H1 (cell line): ENCODE results near the gene AKAP9. TPM values are rescaled to one million over a fixed set of nuclear protein-coding genes. Genes with fewer than 3 reads are reported as not detected.

Experiments
- CTCF ChIA-PET: fragments of 300-600 bp; sonication (Branson Sonifier 250); formaldehyde crosslinking; loops from one replicate; lab custom pipeline; 2021; ENCODE audit not compliant: partially characterized antibody; lab: Charles Lee
- POLR2A ChIA-PET: fragments of 300-600 bp; sonication (Branson Sonifier 250); formaldehyde crosslinking; loops from one replicate; lab custom pipeline; 2021; ENCODE audit warnings: inconsistent platforms; ENCODE audit not compliant: partially characterized antibody; lab: Charles Lee
- DNase-seq, 2 experiments: peaks; one replicate each; pipeline versions ENCODE4 v3.0.0 to v3.0.0-alpha.2; 2010 to 2022; ENCODE audit warnings: low spot score in 2 of 2, low read depth in 1 of 2, mixed read lengths in 1 of 2
- FAIRE-seq: peaks from 2 replicates; lab custom pipeline; 2011; peaks lifted over from hg19 to GRCh38; lab: Jason Lieb, UNC
- H2AFZ ChIP-seq: 2 replicates; pipeline ENCODE4 v1.8.1; 2012; ENCODE audit warnings: low read length, inconsistent platforms
- H2AK5ac ChIP-seq: 2 replicates; pipeline ENCODE4 v1.6.1; 2013; ENCODE audit warnings: low read depth, low read length
- H2BK120ac ChIP-seq: replicated peaks from 2 replicates; pipeline ENCODE3; 2013; ENCODE audit warnings: low read depth, low read length, inconsistent platforms
- H2BK12ac ChIP-seq: 2 replicates; pipeline ENCODE4 v1.6.1; 2013; ENCODE audit warnings: low read depth, low read length
- H2BK15ac ChIP-seq: 2 replicates; pipeline ENCODE4 v1.6.1; 2013; ENCODE audit warnings: low read length
- H2BK20ac ChIP-seq: 2 replicates; pipeline ENCODE4 v1.6.1; 2013; ENCODE audit warnings: low read length
- H2BK5ac ChIP-seq: 2 replicates; pipeline ENCODE4 v1.6.1; 2013; ENCODE audit warnings: low read depth, low read length
- H3K14ac ChIP-seq: 2 replicates; pipeline ENCODE4 v1.6.1; 2013; ENCODE audit warnings: inconsistent platforms; ENCODE audit not compliant: insufficient read length
- H3K18ac ChIP-seq: 2 replicates; pipeline ENCODE4 v1.6.1; 2013; ENCODE audit warnings: low read length; ENCODE audit errors: extremely low read depth
- H3K23ac ChIP-seq: 2 replicates; pipeline ENCODE4 v1.6.1; 2013; ENCODE audit warnings: inconsistent platforms; ENCODE audit not compliant: insufficient read length
- H3K23me2 ChIP-seq: 2 replicates; pipeline ENCODE4 v1.6.1; 2013; ENCODE audit warnings: low read depth, low read length
- H3K27ac ChIP-seq: 2 replicates; pipeline ENCODE4 v1.6.1; 2011; ENCODE audit warnings: low read depth, low read length, inconsistent platforms
- H3K27me3 ChIP-seq, 4 experiments: replicated peaks in 1 of 4; 1 replicate in 1 of 4; 2 replicates in 3 of 4; pipeline versions ENCODE4 v1.6.1 to v1.8.1; 2011 to 2013; ENCODE audit warnings: low read length in 3 of 4, mild to moderate bottlenecking in 3 of 4, inconsistent platforms in 2 of 4, mixed read lengths in 2 of 4, moderate library complexity in 1 of 4; ENCODE audit not compliant: control insufficient read depth in 3 of 4, insufficient read depth in 3 of 4; ENCODE audit errors: extremely low read depth in 1 of 4
- H3K36me3 ChIP-seq, 4 experiments: 2 replicates each; pipeline versions ENCODE4 v1.6.1 to v1.8.1; 2011 to 2013; ENCODE audit warnings: mild to moderate bottlenecking in 4 of 4, low read length in 3 of 4, moderate library complexity in 2 of 4, control low read depth in 1 of 4, inconsistent platforms in 1 of 4; ENCODE audit not compliant: insufficient read depth in 4 of 4, control insufficient read depth in 2 of 4
- H3K4ac ChIP-seq: replicated peaks from 2 replicates; pipeline ENCODE3; 2013; ENCODE audit warnings: low read length, low read depth, mixed read lengths, inconsistent platforms; ENCODE audit not compliant: insufficient read length
- H3K4me1 ChIP-seq, 4 experiments: replicated peaks in 1 of 4; 1 replicate in 1 of 4; 2 replicates in 3 of 4; pipeline versions ENCODE4 v1.6.1 to v1.8.1; 2011 to 2013; ENCODE audit warnings: low read length in 3 of 4, inconsistent platforms in 2 of 4, mixed read lengths in 1 of 4; ENCODE audit not compliant: insufficient read depth in 4 of 4, control insufficient read depth in 3 of 4
- H3K4me2 ChIP-seq, 2 experiments: 2 replicates each; pipeline versions ENCODE4 v1.6.1 to v1.8.1; 2011 to 2013; ENCODE audit warnings: low read depth in 2 of 2, low read length in 2 of 2, control low read depth in 1 of 2, inconsistent platforms in 1 of 2, mild to moderate bottlenecking in 1 of 2; ENCODE audit not compliant: insufficient read depth in 1 of 2
- H3K4me3 ChIP-seq, 4 experiments: fragments of 200-600, 300-600 bp in 1 of 4; sonication (generic), shearing (Covaris generic), sonication (Bioruptor Twin) in 1 of 4; 2 replicates each; pipeline versions ENCODE4 v1.5.1 to v1.8.1; 2011 to 2016; ENCODE audit warnings: low read length in 4 of 4, low read depth in 3 of 4, control low read depth in 2 of 4, inconsistent platforms in 2 of 4, mild to moderate bottlenecking in 2 of 4, mixed read lengths in 1 of 4, moderate library complexity in 1 of 4; ENCODE audit not compliant: insufficient read depth in 2 of 4; ENCODE audit errors: extremely low read depth in 1 of 4
- H3K56ac ChIP-seq: replicated peaks from 2 replicates; pipeline ENCODE3; 2013; ENCODE audit warnings: low read depth, mild to moderate bottlenecking, mixed read lengths, low read length, inconsistent platforms; ENCODE audit not compliant: insufficient read length
- H3K79me1 ChIP-seq: 2 replicates; pipeline ENCODE4 v1.6.1; 2013; ENCODE audit warnings: low read depth, low read length, control low read depth
- H3K79me2 ChIP-seq, 2 experiments: 2 replicates each; pipeline versions ENCODE4 v1.6.1 to v1.8.1; 2012 to 2013; ENCODE audit warnings: low read length in 2 of 2, mild to moderate bottlenecking in 2 of 2, inconsistent platforms in 1 of 2; ENCODE audit not compliant: insufficient read depth in 2 of 2, control insufficient read depth in 1 of 2
- H3K9ac ChIP-seq, 4 experiments: replicated peaks in 1 of 4; 1 replicate in 1 of 4; 2 replicates in 3 of 4; pipeline versions ENCODE4 v1.6.1 to v1.8.1; 2011 to 2013; ENCODE audit warnings: low read depth in 3 of 4, low read length in 3 of 4, control low read depth in 2 of 4, mild to moderate bottlenecking in 2 of 4, moderate library complexity in 2 of 4, inconsistent platforms in 1 of 4; ENCODE audit errors: extremely low read depth in 1 of 4
- H3K9me3 ChIP-seq, 2 experiments: 2 replicates each; pipeline versions ENCODE4 v1.6.1 to v1.8.1; 2012 to 2013; ENCODE audit warnings: mild to moderate bottlenecking in 2 of 2, moderate library complexity in 2 of 2, control low read depth in 1 of 2, inconsistent platforms in 1 of 2, low read depth in 1 of 2, low read length in 1 of 2, mixed read lengths in 1 of 2; ENCODE audit not compliant: insufficient read depth in 2 of 2
- H4K20me1 ChIP-seq, 2 experiments: replicated peaks in 1 of 2; 2 replicates each; pipeline versions ENCODE3 to v1.8.1; 2011 to 2013; ENCODE audit warnings: inconsistent platforms in 2 of 2, low read length in 2 of 2, mild to moderate bottlenecking in 1 of 2; ENCODE audit not compliant: insufficient read depth in 2 of 2, control insufficient read depth in 1 of 2
- H4K5ac ChIP-seq: 2 replicates; pipeline ENCODE4 v1.6.1; 2013; ENCODE audit warnings: low read length, low read depth, mixed read lengths, inconsistent platforms; ENCODE audit not compliant: insufficient read length
- H4K8ac ChIP-seq: 2 replicates; pipeline ENCODE4 v1.8.0; 2013; ENCODE audit warnings: mild to moderate bottlenecking, moderate library complexity, low read length, inconsistent platforms; ENCODE audit not compliant: insufficient read depth; ENCODE audit errors: extremely low read depth
- H4K91ac ChIP-seq: replicated peaks from 2 replicates; pipeline ENCODE3; 2013; ENCODE audit warnings: low read length, mixed read lengths, inconsistent platforms; ENCODE audit not compliant: insufficient read length
- POU5F1 ChIP-seq: IDR thresholded peaks from 2 replicates; pipeline ENCODE4 v1.6.1; 2011; ENCODE audit warnings: low read depth, mild to moderate bottlenecking, low read length, moderate library complexity
- RNF2 ChIP-seq: fragments of 200-900, 300-1000 bp; sonication (generic); IDR thresholded peaks from 2 replicates; pipeline ENCODE4 v1.7.1; 2016; ENCODE audit warnings: borderline replicate concordance, low read depth, mild to moderate bottlenecking, antibody characterized with exemption, low read length; ENCODE audit not compliant: poor library complexity, severe bottlenecking; ENCODE audit errors: missing control alignments
- WGBS, 2 experiments: shearing (Covaris generic) in 1 of 2; methylation state at CpG; one replicate each; pipeline versions ENCODE4 v1.1.6 to v1.1.7; 2013 to 2015; ENCODE audit warnings: low lambda C conversion rate in 2 of 2, mixed read lengths in 2 of 2, inconsistent platforms in 1 of 2, low coverage in 1 of 2, missing lambda C conversion rate in 1 of 2; ENCODE audit not compliant: insufficient replicate concordance in 2 of 2, insufficient coverage in 1 of 2, insufficient read length in 1 of 2; ENCODE audit errors: extremely low coverage in 1 of 2, missing lambda C conversion rate in 1 of 2; 5-methylcytosine and 5-hydroxymethylcytosine counted together
- polyA plus RNA-seq, 7 experiments: library from polyadenylated mRNA; depleted of rRNA in 3 of 7; stranded (reverse) in 5 of 7; unstranded in 2 of 7; fragments of >200 nt in 5 of 7; fragments of 200-250 nt in 2 of 7; gene quantifications; 1 replicate in 5 of 7; 2 replicates in 1 of 7; 4 replicates in 1 of 7; pipeline versions ENCODE4 v1.2.1 to v1.2.3, GENCODE V29; 2011 to 2013; ENCODE audit warnings: missing spikeins in 2 of 7, mixed read lengths in 2 of 7
- total RNA-seq: library from RNA; stranded (reverse); fragmentation: NEBNext Ultra II Directional; extraction: Animal tissue kit (Norgen Biotek cat#: 25700); gene quantifications from 2 replicates; pipeline ENCODE4 v1.2.1, GENCODE V29; 2021

Gene AKAP9
- total and polyA plus RNA-seq, 2 of the 8 experiments (the other 6 are each of a cell fraction or from before 2014, with no cell fraction given): 6.2 to 26.3 TPM

DNA sequence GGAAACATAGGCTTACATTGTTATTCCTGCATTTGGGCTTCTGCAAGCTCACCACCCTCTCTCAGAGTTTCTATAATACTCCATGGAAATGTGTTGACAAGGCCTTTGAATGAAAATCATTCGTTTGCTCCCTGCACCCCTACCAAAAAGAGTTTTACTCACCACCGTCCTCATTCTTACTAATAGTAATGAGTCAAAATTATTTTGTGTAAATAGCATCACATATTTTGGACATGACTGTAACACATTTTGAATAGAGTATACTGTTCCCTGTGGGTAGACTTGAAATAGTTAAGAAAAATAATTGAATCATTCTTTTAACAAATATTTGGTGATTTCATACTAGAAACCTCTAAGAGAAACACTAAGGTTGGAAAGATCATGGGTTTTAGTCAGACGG, 84.6 kb downstream of the AKAP9 start:
- Histone ChIP-seq H3K18ac (no peak overlapping the region), H3K27ac (no peak overlapping the region), H3K4me1 (no peaks in the 10 kb centered on the region; a peak in 1 of 7 replicates), H2AK5ac (no peak overlapping the region), H3K79me2 (no peaks in the 10 kb centered on the region), H4K8ac (no peak overlapping the region), H2BK15ac (no peak overlapping the region), H3K36me3 (peaks cover 2 to 36% (median 21%) of the 10 kb centered on the region in 4 experiments; a peak in 5 of 8 replicates), H3K9ac (no peak overlapping the region), H3K4me3 (no peak overlapping the region), H4K20me1 (no peaks in the 10 kb centered on the region), H3K23me2 (no peaks in the 10 kb centered on the region), H2BK5ac (no peak overlapping the region), H2BK120ac (no peak overlapping the region), H2AFZ (no peak overlapping the region), H3K79me1 (no peaks in the 10 kb centered on the region), H2BK12ac (no peak overlapping the region), H4K91ac (no peak overlapping the region), H3K27me3 (no peaks in the 10 kb centered on the region), H3K23ac (no peak overlapping the region), H3K56ac (no peak overlapping the region), H3K14ac (no peak overlapping the region), H4K5ac (no peak overlapping the region), H3K4me2 (no peak overlapping the region), H2BK20ac (no peak overlapping the region), H3K9me3 (peaks cover 0 to 19% of the 10 kb centered on the region in 2 experiments; a peak in 2 of 4 replicates), H3K4ac (no peak overlapping the region)
- WGBS, 2 experiments: 92% methylated on average over 3 of the region's 3 CpGs; no CpG with 5 or more reads in 1 of the 2 experiments
- no peak for TF ChIP-seq POU5F1
- no peak for TF ChIP-seq RNF2
- CTCF ChIA-PET: no interaction called here
- DNase-seq (no peak), FAIRE-seq (no peak)
- POLR2A ChIA-PET: no interaction called here
